GM23248 (cell line): ENCODE results near the gene PTPRO.

ENCODE experiments used
- EZH2 ChIP-seq: fragments of 200-600 bp; sonication (generic); IDR thresholded peaks from 2 replicates; pipeline ENCODE4 v1.6.1; 2018; ENCODE audit warnings: antibody characterized with exemption, mild to moderate bottlenecking; ENCODE audit not compliant: insufficient read depth, poor library complexity, severe bottlenecking
- EZH2phosphoT487 ChIP-seq: fragments of 200-600 bp; sonication (generic); IDR thresholded peaks from 2 replicates; pipeline ENCODE4 v1.6.1; 2018; ENCODE audit warnings: antibody characterized with exemption, moderate library complexity, mild to moderate bottlenecking, low read depth; ENCODE audit not compliant: insufficient read depth

DNA sequence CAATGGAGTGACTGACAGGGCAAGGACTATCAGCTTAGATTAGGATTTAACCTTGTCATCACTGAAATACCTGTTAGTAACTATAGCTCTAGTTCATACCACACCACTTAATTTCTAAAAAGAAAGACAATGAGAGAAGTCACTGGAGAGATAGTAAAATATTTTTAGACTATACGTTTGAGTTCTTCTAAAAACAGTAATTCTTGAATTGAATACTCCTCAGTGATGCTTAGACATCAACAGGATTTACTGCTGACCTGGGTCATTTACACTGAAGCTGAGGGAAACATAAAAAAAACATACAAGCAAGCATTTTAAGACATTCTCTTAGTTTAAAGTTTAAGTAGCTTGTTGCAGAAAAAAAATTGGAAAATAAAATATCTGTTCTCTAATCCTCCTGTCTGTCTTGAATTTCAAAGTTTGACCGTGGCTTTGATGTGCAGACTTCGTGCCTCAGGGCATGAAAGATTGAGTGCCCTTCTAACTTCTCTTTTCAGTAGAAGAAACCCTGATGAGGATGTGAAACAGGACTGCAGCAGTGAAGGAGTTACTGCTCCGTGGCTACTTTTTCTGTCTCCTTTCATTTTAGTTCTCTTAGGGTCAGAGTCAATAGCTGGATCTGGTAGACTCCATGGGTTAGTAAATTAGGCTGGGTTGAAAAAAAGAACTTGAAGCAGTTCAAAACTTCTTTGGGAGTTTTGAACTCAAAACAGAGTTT lies 172.2 kb downstream of the PTPRO start:
- TF ChIP-seq EZH2 (no peak), EZH2phosphoT487 (no peak)
